Transverse colon (tissue), 3 donors: ENCODE measurements around the gene LRP1B.

Source experiments
- POLR2A ChIP-seq: fragments of 450-650 bp; IDR thresholded peaks from one replicate; pipeline ENCODE4 v1.6.1; 2016; ENCODE audit warnings: antibody characterized with exemption, mild to moderate bottlenecking, moderate library complexity
- TF ChIP-seq, protein P1 (sequence below), 5 experiments: fragments of 200-600 bp in 3 of 5; fragments of 450-650 bp in 2 of 5; sonication (generic) in 3 of 5; IDR thresholded peaks; 1 replicate in 2 of 5; 2 replicates in 3 of 5; pipeline ENCODE4 v1.5.1; 2016 to 2017; ENCODE audit warnings: antibody characterized with exemption in 5 of 5, inconsistent platforms in 3 of 5, mild to moderate bottlenecking in 2 of 5, moderate library complexity in 1 of 5

DNA sequence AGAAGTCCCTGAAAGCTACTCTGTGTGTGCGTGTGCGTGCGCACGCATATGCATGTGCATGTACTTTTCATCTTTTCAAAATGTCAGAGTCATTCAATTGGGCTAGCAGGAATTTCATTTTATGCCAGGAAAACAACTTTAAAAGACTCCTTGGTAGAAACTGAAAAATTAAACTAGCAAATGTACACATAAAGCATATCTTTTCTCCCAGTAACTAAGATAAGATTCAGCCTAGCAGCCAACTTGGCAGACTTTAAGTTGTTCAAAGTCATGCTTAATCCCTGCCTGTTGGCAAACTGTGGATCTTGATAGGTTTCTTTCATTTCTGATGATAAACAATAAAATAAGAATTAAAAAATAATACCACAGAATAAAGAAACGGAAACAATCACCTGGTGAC, 1129.1 kb downstream of the LRP1B start:
- TF ChIP-seq, protein P1, sequence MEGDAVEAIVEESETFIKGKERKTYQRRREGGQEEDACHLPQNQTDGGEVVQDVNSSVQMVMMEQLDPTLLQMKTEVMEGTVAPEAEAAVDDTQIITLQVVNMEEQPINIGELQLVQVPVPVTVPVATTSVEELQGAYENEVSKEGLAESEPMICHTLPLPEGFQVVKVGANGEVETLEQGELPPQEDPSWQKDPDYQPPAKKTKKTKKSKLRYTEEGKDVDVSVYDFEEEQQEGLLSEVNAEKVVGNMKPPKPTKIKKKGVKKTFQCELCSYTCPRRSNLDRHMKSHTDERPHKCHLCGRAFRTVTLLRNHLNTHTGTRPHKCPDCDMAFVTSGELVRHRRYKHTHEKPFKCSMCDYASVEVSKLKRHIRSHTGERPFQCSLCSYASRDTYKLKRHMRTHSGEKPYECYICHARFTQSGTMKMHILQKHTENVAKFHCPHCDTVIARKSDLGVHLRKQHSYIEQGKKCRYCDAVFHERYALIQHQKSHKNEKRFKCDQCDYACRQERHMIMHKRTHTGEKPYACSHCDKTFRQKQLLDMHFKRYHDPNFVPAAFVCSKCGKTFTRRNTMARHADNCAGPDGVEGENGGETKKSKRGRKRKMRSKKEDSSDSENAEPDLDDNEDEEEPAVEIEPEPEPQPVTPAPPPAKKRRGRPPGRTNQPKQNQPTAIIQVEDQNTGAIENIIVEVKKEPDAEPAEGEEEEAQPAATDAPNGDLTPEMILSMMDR (IDR thresholded peaks at IDR 0.05): no peak
- TF ChIP-seq POLR2A: no peak
